Chondrocyte (in vitro differentiated cells): ENCODE measurements around the gene VSIR. TPM values are rescaled to one million over a fixed set of nuclear protein-coding genes. Genes with fewer than 3 reads are reported as not detected.

Experiments used
- DNase-seq: peaks from one replicate; pipeline ENCODE4 v3.0.0; 2021; ENCODE audit warnings: mixed read lengths, low spot score
- H3K27ac Mint-ChIP-seq: one replicate; pipeline ENCODE4 v1.8.0; 2021; ENCODE audit warnings: mild to moderate bottlenecking, moderate library complexity, mixed read lengths; ENCODE audit not compliant: unreplicated experiment
- H3K27me3 Mint-ChIP-seq: 2 replicates; pipeline ENCODE4 v1.8.0; 2021; ENCODE audit warnings: low read depth, mixed read lengths
- H3K36me3 Mint-ChIP-seq: 2 replicates; pipeline ENCODE4 v1.8.0; 2021; ENCODE audit warnings: low read depth, mixed read lengths
- H3K4me1 Mint-ChIP-seq: 2 replicates; pipeline ENCODE4 v1.8.0; 2021; ENCODE audit warnings: low read depth, mild to moderate bottlenecking, mixed read lengths
- H3K4me3 Mint-ChIP-seq: one replicate; pipeline ENCODE4 v1.8.0; 2021; ENCODE audit warnings: mild to moderate bottlenecking, moderate library complexity, mixed read lengths; ENCODE audit not compliant: unreplicated experiment
- H3K9me3 Mint-ChIP-seq: 2 replicates; pipeline ENCODE4 v1.8.0; 2021; ENCODE audit warnings: low read depth, mixed read lengths
- total RNA-seq: library from RNA; stranded (reverse); gene quantifications from 3 replicates; pipeline ENCODE4 v1.2.1, GENCODE V29; 2021
- TF ChIP-seq, protein P1 (sequence below): fragments of 200-600 bp; sonication (generic); IDR thresholded peaks from 2 replicates; pipeline ENCODE4 v1.5.0; 2021; ENCODE audit warnings: antibody characterized with exemption, mild to moderate bottlenecking, moderate library complexity

Gene VSIR
- total RNA-seq, 1 donor from 2014 or later, result 1.3 TPM

DNA sequence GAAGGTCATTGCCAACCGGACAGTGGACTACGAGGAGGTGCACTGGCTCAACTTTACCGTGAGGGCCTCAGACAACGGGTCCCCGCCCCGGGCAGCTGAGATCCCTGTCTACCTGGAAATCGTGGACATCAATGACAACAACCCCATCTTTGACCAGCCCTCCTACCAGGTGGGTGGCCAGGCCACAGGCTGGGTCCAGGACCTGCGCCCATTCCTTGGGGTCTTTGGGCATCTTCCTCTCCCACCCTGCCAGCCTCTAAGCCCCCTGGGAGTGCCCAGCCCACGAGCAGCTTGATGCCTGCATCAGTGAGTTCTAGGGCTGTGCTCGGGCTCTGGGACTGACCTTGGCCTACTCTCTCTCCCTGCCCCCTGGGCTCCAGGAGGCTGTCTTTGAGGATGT lies 25.8 kb upstream of the VSIR start:
- H3K27ac Mint-ChIP-seq, result no peak overlapping the region
- no peak overlapping the region for H3K4me3 Mint-ChIP-seq
- no peaks in the 10 kb centered on the region for H3K4me1 Mint-ChIP-seq
- no peaks in the 10 kb centered on the region for H3K9me3 Mint-ChIP-seq
- peaks cover 8% of the 10 kb centered on the region for H3K27me3 Mint-ChIP-seq
- H3K36me3 Mint-ChIP-seq, result no peaks in the 10 kb centered on the region
- DNase-seq, result no peak
- TF ChIP-seq, protein P1, sequence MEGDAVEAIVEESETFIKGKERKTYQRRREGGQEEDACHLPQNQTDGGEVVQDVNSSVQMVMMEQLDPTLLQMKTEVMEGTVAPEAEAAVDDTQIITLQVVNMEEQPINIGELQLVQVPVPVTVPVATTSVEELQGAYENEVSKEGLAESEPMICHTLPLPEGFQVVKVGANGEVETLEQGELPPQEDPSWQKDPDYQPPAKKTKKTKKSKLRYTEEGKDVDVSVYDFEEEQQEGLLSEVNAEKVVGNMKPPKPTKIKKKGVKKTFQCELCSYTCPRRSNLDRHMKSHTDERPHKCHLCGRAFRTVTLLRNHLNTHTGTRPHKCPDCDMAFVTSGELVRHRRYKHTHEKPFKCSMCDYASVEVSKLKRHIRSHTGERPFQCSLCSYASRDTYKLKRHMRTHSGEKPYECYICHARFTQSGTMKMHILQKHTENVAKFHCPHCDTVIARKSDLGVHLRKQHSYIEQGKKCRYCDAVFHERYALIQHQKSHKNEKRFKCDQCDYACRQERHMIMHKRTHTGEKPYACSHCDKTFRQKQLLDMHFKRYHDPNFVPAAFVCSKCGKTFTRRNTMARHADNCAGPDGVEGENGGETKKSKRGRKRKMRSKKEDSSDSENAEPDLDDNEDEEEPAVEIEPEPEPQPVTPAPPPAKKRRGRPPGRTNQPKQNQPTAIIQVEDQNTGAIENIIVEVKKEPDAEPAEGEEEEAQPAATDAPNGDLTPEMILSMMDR, result no peak

DNA sequence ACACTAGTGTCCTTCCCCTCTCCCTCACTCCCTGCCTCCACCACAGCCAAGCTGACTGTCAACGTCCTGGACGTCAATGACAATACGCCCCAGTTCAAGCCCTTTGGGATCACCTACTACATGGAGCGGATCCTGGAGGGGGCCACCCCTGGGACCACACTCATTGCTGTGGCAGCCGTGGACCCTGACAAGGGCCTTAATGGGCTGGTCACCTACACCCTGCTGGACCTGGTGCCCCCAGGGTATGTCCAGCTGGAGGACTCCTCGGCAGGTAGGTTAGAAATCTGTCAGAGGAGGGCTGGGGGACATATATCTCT lies 24.9 kb upstream of the VSIR start:
- TF ChIP-seq, protein P1, result no peak
- H3K36me3 Mint-ChIP-seq, result no peaks in the 10 kb centered on the region
- no peak overlapping the region for H3K4me3 Mint-ChIP-seq
- H3K4me1 Mint-ChIP-seq, result no peaks in the 10 kb centered on the region
- DNase-seq, result no peak
- no peak overlapping the region for H3K27ac Mint-ChIP-seq
- H3K9me3 Mint-ChIP-seq, result no peaks in the 10 kb centered on the region
- peaks cover 12% of the 10 kb centered on the region for H3K27me3 Mint-ChIP-seq

DNA sequence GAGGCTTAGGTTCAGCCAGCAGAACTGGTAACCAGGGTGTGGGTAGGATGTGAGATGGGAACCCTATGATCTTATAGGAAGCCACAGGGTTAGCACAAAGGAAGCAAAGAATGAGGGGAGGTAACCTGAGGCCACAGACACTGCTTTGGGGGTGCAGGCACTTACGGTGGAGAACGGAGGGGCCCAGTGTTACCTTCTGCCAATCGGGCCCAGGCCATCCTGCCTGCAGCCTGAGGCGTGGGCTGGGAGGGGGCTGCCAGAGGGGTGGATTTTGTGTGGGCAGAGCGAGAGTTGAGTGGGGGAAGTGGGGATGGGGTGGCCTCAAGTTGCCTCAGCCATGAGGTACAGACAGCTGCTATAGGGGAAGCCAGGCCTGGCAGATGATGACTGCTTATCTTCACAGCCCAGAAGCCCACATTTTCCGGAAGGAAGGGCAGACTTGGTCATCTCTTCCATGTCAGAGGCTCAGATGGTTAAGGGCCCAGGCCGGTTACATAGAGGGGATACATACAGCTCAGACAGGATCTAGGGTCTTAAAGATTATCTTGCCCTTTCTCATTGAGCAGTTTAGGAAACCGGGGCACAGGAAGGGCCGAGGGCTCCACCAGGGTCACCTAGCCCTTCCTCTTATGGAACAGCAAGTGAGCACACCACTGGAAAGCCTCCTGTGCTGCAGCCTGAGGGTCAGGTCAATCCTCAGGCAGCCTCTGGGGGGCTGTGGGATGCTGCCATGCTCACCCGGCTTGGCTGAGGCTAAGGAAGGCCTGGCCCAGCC lies 24.4 kb upstream of the VSIR start:
- H3K27me3 Mint-ChIP-seq, result peaks cover 12% of the 10 kb centered on the region
- H3K36me3 Mint-ChIP-seq, result no peaks in the 10 kb centered on the region
- no peaks in the 10 kb centered on the region for H3K9me3 Mint-ChIP-seq
- H3K4me1 Mint-ChIP-seq, result no peaks in the 10 kb centered on the region
- TF ChIP-seq, protein P1, result no peak
- no peak overlapping the region for H3K4me3 Mint-ChIP-seq
- DNase-seq, result no peak
- no peak overlapping the region for H3K27ac Mint-ChIP-seq

DNA sequence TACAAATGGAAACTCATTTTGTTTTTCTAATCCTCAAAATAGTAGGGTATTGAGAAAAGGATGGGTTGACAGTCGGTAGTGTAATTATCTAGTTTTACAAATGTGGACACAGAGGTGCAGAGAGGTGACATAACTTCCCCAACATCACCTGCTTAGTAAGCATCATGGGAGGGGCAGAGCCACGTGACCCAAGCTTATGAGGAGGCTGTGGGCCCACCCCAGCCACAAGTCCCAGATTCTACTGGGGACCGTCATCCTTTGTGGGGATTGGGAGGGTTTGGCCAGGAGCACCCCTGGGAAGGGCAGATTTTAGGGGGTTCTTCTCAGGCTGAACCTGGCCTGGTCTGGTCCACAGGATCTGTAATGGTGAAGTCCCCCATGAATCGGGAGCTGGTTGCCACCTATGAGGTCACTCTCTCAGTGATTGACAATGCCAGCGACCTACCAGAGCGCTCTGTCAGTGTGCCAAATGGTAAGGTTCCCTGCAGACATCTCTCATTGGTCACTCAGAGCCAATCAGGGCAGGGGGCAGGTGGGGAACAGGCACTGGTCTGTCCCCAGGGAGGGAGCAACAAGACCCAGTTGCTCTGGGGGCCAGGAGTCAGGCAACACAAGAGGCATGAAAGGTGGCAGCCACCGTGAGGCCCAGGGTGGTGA lies 23.6 kb upstream of the VSIR start:
- Mint-ChIP-seq H3K9me3 (no peaks in the 10 kb centered on the region), H3K27ac (no peak overlapping the region), H3K4me1 (no peaks in the 10 kb centered on the region), H3K4me3 (no peak overlapping the region), H3K27me3 (peaks cover 12% of the 10 kb centered on the region), H3K36me3 (no peaks in the 10 kb centered on the region)
- TF ChIP-seq, protein P1, result no peak
- no peak for DNase-seq

GRCh38 chr10:71795248-71795647 lies 21.9 kb upstream of the VSIR start:
- TF ChIP-seq, protein P1, result no peak
- DNase-seq, result no peak
- Mint-ChIP-seq H3K9me3 (no peaks in the 10 kb centered on the region), H3K36me3 (no peaks in the 10 kb centered on the region), H3K4me3 (no peak overlapping the region), H3K27ac (no peak overlapping the region), H3K27me3 (peaks cover 10% of the 10 kb centered on the region), H3K4me1 (no peaks in the 10 kb centered on the region)
